SK-N-SH treated with all-trans-retinoic acid at 6 μM for 48 hours (cell line): ENCODE data around the gene PITPNC1.

Source experiments
- ATAC-seq: fragments of 200-7000 bp; cut with Tn5 transposase; 3 replicates; pipeline ENCODE4 v1.9.1; 2020; ENCODE audit warnings: mild to moderate bottlenecking, moderate library complexity
- ARNTL ChIP-seq: fragments of 450-650 bp; formaldehyde crosslinking; IDR thresholded peaks from 2 replicates; pipeline ENCODE4 v1.5.0; 2020; ENCODE audit warnings: low read depth, mild to moderate bottlenecking, moderate library complexity, borderline replicate concordance
- BACH2 ChIP-seq: fragments of 250-450 bp; sonication (Bioruptor Pico); IDR thresholded peaks from 2 replicates; pipeline ENCODE4 v1.9.0; 2021; ENCODE audit warnings: mild to moderate bottlenecking, borderline replicate concordance
- CSDC2 ChIP-seq: fragments of 250-450 bp; sonication (Bioruptor Pico); IDR thresholded peaks from 2 replicates; pipeline ENCODE4 v1.5.0; 2020; ENCODE audit warnings: mild to moderate bottlenecking, moderate library complexity
- ESRRG ChIP-seq: fragments of 250-450 bp; sonication (Bioruptor Pico); IDR thresholded peaks from 2 replicates; pipeline ENCODE4 v1.6.1; 2021; ENCODE audit warnings: mild to moderate bottlenecking
- GLIS3 ChIP-seq: fragments of 250-450 bp; sonication (Bioruptor Pico); IDR thresholded peaks from 2 replicates; pipeline ENCODE4 v1.5.0; 2020; ENCODE audit warnings: mild to moderate bottlenecking, moderate library complexity
- ISL1 ChIP-seq: fragments of 250-450 bp; sonication (Bioruptor Pico); IDR thresholded peaks from 2 replicates; pipeline ENCODE4 v2.1.2; 2022; ENCODE audit warnings: mild to moderate bottlenecking, moderate library complexity
- OSR1 ChIP-seq: fragments of 250-450 bp; sonication (Bioruptor Pico); IDR thresholded peaks from 2 replicates; pipeline ENCODE4 v1.8.0; 2022; ENCODE audit warnings: moderate library complexity, mild to moderate bottlenecking, inconsistent platforms
- PPARA ChIP-seq: fragments of 250-450 bp; sonication (Bioruptor Pico); IDR thresholded peaks from 2 replicates; pipeline ENCODE4 v1.5.0; 2020; ENCODE audit warnings: mild to moderate bottlenecking, borderline replicate concordance
- RARB ChIP-seq: fragments of 250-450 bp; sonication (Bioruptor Pico); IDR thresholded peaks from 2 replicates; pipeline ENCODE4 v1.8.0; 2021; ENCODE audit warnings: mild to moderate bottlenecking, moderate library complexity
- SNAI2 ChIP-seq: fragments of 250-450 bp; sonication (Bioruptor Pico); IDR thresholded peaks from 2 replicates; pipeline ENCODE4 v1.5.0; 2020; ENCODE audit warnings: mild to moderate bottlenecking, moderate library complexity
- TCF4 ChIP-seq: fragments of 250-450 bp; sonication (Bioruptor Pico); IDR thresholded peaks from 2 replicates; pipeline ENCODE4 v1.8.0; 2021; ENCODE audit warnings: mild to moderate bottlenecking, moderate library complexity, borderline replicate concordance
- TOX ChIP-seq: fragments of 250-450 bp; sonication (Bioruptor Pico); IDR thresholded peaks from 2 replicates; pipeline ENCODE4 v1.8.0; 2021; ENCODE audit warnings: mild to moderate bottlenecking, moderate library complexity, borderline replicate concordance
- ZC3H10 ChIP-seq: fragments of 250-450 bp; sonication (Bioruptor Pico); IDR thresholded peaks from 2 replicates; pipeline ENCODE4 v1.5.1; 2021; ENCODE audit warnings: mild to moderate bottlenecking, moderate library complexity
- ZFP3 ChIP-seq: fragments of 250-450 bp; sonication (Bioruptor Pico); IDR thresholded peaks from 2 replicates; pipeline ENCODE4 v1.5.0; 2020; ENCODE audit warnings: mild to moderate bottlenecking, moderate library complexity
- ZFP30 ChIP-seq: fragments of 450-650 bp; formaldehyde crosslinking; IDR thresholded peaks from 2 replicates; pipeline ENCODE4 v1.5.0; 2022; ENCODE audit warnings: mild to moderate bottlenecking, moderate library complexity
- ZNF565 ChIP-seq: fragments of 450-650 bp; formaldehyde crosslinking; conservative IDR thresholded peaks from 2 replicates; pipeline ENCODE4 v1.5.0; 2020; ENCODE audit warnings: low read depth, mild to moderate bottlenecking, moderate library complexity
- ZNF70 ChIP-seq: fragments of 450-650 bp; formaldehyde crosslinking; IDR thresholded peaks from 2 replicates; pipeline ENCODE4 v1.5.0; 2020; ENCODE audit warnings: mild to moderate bottlenecking, moderate library complexity
- TF ChIP-seq, protein P1 (sequence below): fragments of 250-450 bp; sonication (Bioruptor Pico); IDR thresholded peaks from 2 replicates; pipeline ENCODE4 v1.8.0; 2021; ENCODE audit warnings: low read depth, mild to moderate bottlenecking, moderate library complexity, borderline replicate concordance
- TF ChIP-seq, protein P2 (sequence below): fragments of 250-450 bp; sonication (Bioruptor Pico); IDR thresholded peaks from 2 replicates; pipeline ENCODE4 v1.5.1; 2020; ENCODE audit warnings: low read depth, mild to moderate bottlenecking, moderate library complexity
- TF ChIP-seq, protein P3 (sequence below): fragments of 250-450 bp; sonication (Bioruptor Pico); IDR thresholded peaks from 2 replicates; pipeline ENCODE4 v1.5.0; 2020; ENCODE audit warnings: mild to moderate bottlenecking, moderate library complexity

PITPNC1 gene

DNA sequence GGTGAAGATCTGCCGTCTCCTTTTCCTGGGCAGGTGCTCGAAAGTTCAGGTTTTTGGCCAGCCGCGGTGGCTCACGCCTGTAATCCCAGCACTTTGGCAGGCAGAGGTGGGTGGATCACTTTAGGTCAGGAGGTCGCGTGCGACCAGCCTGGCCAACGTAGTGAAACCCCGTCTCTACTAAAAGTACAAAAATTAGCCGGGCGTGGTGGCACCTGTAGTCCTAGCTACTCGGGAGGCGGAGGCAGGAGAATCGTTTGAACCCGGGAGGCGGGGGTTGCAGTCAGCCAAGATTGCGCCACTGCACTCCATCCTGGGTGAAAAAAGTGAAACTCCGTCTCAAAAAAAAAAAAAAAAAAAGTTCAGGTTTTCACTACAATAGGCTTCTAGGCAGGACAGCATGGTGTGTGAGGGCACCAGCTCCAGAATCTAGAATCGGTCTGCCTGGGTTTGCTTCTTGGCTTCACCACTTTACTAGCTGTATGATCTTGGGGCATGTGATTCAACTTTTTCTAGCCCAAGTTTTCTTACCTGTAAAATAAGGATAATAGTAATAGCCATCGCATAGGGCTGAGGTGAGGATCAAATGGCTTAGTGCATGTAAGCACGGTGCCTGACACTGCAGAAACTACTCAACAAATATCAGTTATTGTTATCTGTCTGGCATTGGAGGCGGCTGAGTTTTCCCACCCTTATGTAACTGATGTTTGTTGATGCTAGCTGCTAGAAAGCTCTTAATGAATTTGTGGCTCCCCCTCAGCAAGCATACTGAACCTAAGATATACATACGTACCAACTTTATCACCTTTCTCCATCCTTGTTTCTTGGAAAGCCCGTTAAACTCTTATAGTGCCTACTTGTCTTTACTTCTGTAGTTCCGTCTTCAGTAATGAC lies 12.0 kb upstream of the PITPNC1 start:
- TF ChIP-seq, protein P1, sequence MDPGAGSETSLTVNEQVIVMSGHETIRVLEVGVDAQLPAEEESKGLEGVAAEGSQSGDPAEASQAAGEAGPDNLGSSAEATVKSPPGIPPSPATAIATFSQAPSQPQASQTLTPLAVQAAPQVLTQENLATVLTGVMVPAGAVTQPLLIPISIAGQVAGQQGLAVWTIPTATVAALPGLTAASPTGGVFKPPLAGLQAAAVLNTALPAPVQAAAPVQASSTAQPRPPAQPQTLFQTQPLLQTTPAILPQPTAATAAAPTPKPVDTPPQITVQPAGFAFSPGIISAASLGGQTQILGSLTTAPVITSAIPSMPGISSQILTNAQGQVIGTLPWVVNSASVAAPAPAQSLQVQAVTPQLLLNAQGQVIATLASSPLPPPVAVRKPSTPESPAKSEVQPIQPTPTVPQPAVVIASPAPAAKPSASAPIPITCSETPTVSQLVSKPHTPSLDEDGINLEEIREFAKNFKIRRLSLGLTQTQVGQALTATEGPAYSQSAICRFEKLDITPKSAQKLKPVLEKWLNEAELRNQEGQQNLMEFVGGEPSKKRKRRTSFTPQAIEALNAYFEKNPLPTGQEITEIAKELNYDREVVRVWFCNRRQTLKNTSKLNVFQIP (CRISPR knock-in tag) = no peak
- TF ChIP-seq ISL1 (CRISPR knock-in tag) (no peak), TCF4 (CRISPR knock-in tag) (no peak), ZNF565 (CRISPR knock-in tag) (no peak), RARB (no peak), ZFP3 (no peak), ZC3H10 (CRISPR knock-in tag) (no peak), CSDC2 (no peak), OSR1 (CRISPR knock-in tag) (no peak), GLIS3 (CRISPR knock-in tag) (no peak)
- TF ChIP-seq, protein P2, sequence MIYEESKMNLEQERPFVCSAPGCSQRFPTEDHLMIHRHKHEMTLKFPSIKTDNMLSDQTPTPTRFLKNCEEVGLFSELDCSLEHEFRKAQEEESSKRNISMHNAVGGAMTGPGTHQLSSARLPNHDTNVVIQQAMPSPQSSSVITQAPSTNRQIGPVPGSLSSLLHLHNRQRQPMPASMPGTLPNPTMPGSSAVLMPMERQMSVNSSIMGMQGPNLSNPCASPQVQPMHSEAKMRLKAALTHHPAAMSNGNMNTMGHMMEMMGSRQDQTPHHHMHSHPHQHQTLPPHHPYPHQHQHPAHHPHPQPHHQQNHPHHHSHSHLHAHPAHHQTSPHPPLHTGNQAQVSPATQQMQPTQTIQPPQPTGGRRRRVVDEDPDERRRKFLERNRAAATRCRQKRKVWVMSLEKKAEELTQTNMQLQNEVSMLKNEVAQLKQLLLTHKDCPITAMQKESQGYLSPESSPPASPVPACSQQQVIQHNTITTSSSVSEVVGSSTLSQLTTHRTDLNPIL (CRISPR knock-in tag) = no peak
- TF ChIP-seq, protein P3, sequence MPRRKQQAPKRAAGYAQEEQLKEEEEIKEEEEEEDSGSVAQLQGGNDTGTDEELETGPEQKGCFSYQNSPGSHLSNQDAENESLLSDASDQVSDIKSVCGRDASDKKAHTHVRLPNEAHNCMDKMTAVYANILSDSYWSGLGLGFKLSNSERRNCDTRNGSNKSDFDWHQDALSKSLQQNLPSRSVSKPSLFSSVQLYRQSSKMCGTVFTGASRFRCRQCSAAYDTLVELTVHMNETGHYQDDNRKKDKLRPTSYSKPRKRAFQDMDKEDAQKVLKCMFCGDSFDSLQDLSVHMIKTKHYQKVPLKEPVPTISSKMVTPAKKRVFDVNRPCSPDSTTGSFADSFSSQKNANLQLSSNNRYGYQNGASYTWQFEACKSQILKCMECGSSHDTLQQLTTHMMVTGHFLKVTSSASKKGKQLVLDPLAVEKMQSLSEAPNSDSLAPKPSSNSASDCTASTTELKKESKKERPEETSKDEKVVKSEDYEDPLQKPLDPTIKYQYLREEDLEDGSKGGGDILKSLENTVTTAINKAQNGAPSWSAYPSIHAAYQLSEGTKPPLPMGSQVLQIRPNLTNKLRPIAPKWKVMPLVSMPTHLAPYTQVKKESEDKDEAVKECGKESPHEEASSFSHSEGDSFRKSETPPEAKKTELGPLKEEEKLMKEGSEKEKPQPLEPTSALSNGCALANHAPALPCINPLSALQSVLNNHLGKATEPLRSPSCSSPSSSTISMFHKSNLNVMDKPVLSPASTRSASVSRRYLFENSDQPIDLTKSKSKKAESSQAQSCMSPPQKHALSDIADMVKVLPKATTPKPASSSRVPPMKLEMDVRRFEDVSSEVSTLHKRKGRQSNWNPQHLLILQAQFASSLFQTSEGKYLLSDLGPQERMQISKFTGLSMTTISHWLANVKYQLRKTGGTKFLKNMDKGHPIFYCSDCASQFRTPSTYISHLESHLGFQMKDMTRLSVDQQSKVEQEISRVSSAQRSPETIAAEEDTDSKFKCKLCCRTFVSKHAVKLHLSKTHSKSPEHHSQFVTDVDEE = no peak
- ATAC-seq = no peak

DNA sequence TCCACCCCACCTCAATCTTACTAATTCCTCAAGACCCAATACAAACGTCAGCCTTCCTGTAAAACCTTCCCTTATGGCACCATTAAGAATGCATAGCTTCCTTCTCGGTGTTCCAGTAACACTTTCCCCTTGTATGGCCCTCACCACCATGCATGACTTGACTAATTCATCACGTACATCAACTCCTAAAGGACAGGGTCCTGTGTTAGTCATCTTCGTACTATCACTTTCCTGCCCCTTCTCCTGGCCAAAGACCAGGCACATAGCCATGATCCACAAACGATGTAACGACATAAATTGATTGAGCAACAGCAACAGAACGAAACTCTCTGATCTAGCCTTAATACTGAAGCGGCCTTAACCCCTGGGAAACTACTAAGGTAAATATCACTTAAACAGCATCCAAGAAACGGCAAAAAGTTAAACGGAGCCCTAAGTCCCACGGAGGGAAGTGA lies 11.3 kb upstream of the PITPNC1 start:
- ATAC-seq = peak; percentile 19
- no peak for TF ChIP-seq PPARA
- TF ChIP-seq TCF4 (CRISPR knock-in tag) = no peak
- TF ChIP-seq GLIS3 (CRISPR knock-in tag) = no peak
- TF ChIP-seq RARB = no peak
- TF ChIP-seq SNAI2 (CRISPR knock-in tag) = no peak
- TF ChIP-seq ZNF565 (CRISPR knock-in tag) = no peak
- no peak for TF ChIP-seq CSDC2
- no peak for TF ChIP-seq ESRRG (CRISPR knock-in tag)
- TF ChIP-seq ARNTL = no peak

DNA sequence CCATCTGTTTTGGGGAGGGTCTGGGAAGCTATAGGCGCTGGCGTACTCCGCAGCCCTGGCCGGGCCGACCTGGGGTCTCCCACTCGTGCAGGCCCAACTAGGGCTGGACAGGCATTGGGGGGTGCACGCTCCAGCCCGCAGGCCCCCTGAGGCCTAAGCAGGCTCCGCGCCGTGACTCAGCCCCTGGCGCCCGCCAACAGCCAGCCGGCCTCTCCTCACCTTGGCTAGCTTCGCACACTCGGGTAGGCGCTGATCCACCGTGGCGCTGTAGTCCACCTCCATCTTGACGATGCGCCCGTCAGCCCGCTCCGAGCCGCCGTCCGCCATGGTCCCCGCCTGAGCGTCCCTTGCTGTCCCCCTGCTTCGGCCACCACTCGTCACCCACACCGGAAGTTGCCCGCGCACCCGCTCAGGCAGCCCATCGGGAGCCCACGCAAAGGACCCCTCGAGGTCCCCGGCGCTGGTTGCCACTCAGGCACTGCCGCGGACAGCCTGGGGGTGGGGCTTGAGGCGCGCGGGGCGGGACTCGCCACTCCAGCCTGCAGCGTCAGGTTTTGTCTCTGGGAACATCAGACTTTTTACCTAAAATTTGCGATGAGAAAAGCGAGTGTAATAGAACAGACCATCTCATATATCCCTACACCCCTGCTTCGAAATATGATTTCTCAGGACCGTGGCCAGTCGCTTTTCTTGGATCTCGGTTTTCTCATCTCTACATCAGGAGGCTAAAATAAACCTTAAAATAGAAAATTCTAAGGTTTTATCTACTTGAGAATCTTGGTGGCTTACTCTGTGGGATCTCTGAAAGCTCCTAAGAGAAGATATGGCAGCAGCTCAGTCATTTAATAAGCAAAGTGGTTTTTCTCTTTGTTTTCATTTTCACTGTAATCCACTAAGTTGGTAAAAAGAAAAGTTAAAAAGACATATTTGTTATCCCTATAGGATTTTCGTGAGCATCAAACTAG lies 10.6 kb upstream of the PITPNC1 start, which contains the start of gene PSMD12:
Gene PSMD12 (minus strand): TSS at position 385 of the 965 bp plus-strand sequence. CDS start 58 bp downstream, at position 327.
- ATAC-seq = peak; percentile 98
- TF ChIP-seq CSDC2 (0 out of 2 replicates have a peak, but pooled peaks have one; percentile 13), ARNTL (no peak), ZNF70 (CRISPR knock-in tag) (no peak), ZC3H10 (CRISPR knock-in tag) (no peak), ZFP30 (CRISPR knock-in tag) (no peak), BACH2 (CRISPR knock-in tag) (no peak), PPARA (no peak), TOX (no peak), ESRRG (CRISPR knock-in tag) (no peak), OSR1 (CRISPR knock-in tag) (no peak), ZNF565 (CRISPR knock-in tag) (no peak), GLIS3 (CRISPR knock-in tag) (peak; percentile 19; the same call in 1 of the 2 replicates), TCF4 (CRISPR knock-in tag) (0 out of 2 replicates have a peak, but pooled peaks have one; percentile 9), ZFP3 (no peak)
- TF ChIP-seq, protein P1 (CRISPR knock-in tag) = no peak
- TF ChIP-seq, protein P2 (CRISPR knock-in tag) = no peak
- TF ChIP-seq, protein P3 = peak; percentile 70; the same call in 1 of the 2 replicates
